IPS DF 6.9 (cell line): ENCODE measurements around the gene MYOM1.

Experiments
- DNase-seq: peaks from one replicate; pipeline ENCODE4 v3.0.0-alpha.2; 2013; ENCODE audit warnings: low read depth, low spot score
- H3K27ac ChIP-seq: one replicate; pipeline ENCODE4 v1.5.1; 2013; ENCODE audit warnings: low read length, control low read depth
- H3K27me3 ChIP-seq: 2 replicates; pipeline ENCODE4 v1.6.1; 2013; ENCODE audit warnings: mild to moderate bottlenecking, low read length; ENCODE audit not compliant: control insufficient read depth, insufficient read depth
- H3K36me3 ChIP-seq: 2 replicates; pipeline ENCODE4 v1.6.1; 2013; ENCODE audit warnings: low read length; ENCODE audit not compliant: control insufficient read depth, insufficient read depth
- H3K4me1 ChIP-seq: 2 replicates; pipeline ENCODE4 v1.6.1; 2013; ENCODE audit warnings: low read length; ENCODE audit not compliant: control insufficient read depth, insufficient read depth
- H3K4me3 ChIP-seq: 2 replicates; pipeline ENCODE4 v1.5.1; 2013; ENCODE audit warnings: mild to moderate bottlenecking, low read length
- H3K9me3 ChIP-seq: 2 replicates; pipeline ENCODE4 v1.6.1; 2013; ENCODE audit warnings: low read length, inconsistent platforms; ENCODE audit not compliant: control insufficient read depth, insufficient read depth
- WGBS: extraction: QIAGEN DNeasy Blood & Tissue Kit; methylation state at CpG from one replicate; pipeline ENCODE4 v1.1.7; 2013; ENCODE audit warnings: mixed read lengths, missing lambda C conversion rate; ENCODE audit not compliant: insufficient read length, insufficient coverage; 5-methylcytosine and 5-hydroxymethylcytosine counted together

Gene MYOM1

DNA sequence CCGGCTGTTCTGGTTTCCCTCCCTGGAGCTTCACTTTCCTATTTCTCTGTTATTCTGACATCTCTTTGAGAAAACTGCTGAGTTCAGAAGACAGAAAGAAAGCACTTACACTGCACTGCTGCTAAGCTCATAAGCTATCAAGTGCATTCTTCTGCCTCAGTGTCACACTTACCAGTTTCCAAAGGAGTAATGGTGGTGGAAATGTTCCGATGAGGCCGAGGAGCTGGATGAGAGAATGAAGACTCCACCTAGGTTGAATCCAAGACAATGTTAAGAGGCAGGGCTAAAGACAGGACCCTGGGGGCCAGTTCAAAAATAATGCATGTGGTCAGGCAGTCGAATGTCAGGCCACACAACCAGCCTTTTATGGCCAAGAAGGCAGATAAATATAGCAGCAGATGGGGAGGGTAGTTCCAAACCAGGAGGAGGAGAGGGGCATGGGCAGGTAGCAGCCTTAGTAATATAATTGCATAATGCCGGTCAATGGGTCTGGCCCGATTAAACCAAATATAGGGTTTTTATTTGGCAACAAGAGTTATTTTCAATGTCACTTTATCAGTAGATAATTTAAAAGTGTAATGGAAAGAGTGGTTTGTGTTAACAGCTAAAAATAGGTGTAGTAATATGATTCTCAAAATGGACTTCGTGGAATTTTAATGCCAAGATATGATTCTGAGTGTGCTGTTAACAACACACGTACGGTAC lies at the start of gene MYOM1:
MYOM1 (minus strand) TSS at position 338 of the 705 bp plus-strand sequence. CDS start 4,745 bp downstream, outside the sequence.
- 100% methylated on average over 1 of the region's 9 CpGs for WGBS
- no peaks in the 10 kb centered on the region for H3K36me3 ChIP-seq
- H3K27ac ChIP-seq, result no peak within 1 kb of the TSS
- H3K27me3 ChIP-seq, result no peaks in the 10 kb centered on the region
- H3K4me3 ChIP-seq, result no peak within 1 kb of the TSS
- no peak for DNase-seq
- H3K9me3 ChIP-seq, result no peaks in the 10 kb centered on the region
- H3K4me1 ChIP-seq, result no peaks in the 10 kb centered on the region

DNA sequence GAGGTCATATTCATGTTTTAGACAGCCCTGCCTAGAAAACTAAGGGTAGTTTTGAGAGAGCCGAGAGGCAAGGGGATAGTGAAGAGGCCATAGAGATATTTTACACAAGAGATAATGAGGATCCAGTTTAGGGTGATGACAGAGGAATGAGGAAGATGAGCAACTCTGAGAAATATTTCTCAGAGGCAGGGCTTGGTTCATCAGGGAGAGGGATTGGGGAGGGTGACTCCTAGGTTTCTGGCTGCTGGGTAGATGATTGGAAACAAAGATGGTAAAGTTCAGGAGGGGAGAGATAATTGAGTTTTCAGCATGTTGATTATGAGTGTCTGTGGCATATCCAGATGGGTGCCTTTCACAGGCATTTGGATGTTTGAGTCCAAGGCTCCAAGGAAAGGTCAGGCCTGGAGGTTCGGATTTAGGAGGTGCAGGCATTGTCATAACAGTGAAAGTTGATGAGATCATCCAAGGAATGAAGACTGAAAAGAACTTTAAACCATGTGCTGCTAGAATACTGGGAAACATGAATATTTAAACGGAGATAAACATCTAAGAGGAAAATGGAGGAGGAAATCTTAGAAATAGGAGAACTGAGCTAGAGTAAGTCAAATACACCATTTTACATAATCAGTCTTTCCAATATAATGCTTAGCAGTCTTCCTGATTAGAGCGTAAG lies 49.6 kb upstream of the MYOM1 start:
- no CpG with 5 or more reads among the region's 4 CpGs for WGBS
- no peak for DNase-seq
- H3K4me1 ChIP-seq, result no peaks in the 10 kb centered on the region
- H3K36me3 ChIP-seq, result 0 out of 2 replicates have a peak, but pooled peaks cover 2% of the 10 kb centered on the region
- H3K9me3 ChIP-seq, result no peaks in the 10 kb centered on the region
- no peak overlapping the region for H3K27ac ChIP-seq
- no peaks in the 10 kb centered on the region for H3K27me3 ChIP-seq
- no peak overlapping the region for H3K4me3 ChIP-seq

GRCh38 chr18:3268306-3268705 lies 48.5 kb upstream of the MYOM1 start:
- Histone ChIP-seq H3K9me3 (no peaks in the 10 kb centered on the region), H3K4me3 (no peak overlapping the region), H3K27ac (no peak overlapping the region), H3K27me3 (no peaks in the 10 kb centered on the region), H3K36me3 (no peaks in the 10 kb centered on the region), H3K4me1 (no peaks in the 10 kb centered on the region)
- no peak for DNase-seq

DNA sequence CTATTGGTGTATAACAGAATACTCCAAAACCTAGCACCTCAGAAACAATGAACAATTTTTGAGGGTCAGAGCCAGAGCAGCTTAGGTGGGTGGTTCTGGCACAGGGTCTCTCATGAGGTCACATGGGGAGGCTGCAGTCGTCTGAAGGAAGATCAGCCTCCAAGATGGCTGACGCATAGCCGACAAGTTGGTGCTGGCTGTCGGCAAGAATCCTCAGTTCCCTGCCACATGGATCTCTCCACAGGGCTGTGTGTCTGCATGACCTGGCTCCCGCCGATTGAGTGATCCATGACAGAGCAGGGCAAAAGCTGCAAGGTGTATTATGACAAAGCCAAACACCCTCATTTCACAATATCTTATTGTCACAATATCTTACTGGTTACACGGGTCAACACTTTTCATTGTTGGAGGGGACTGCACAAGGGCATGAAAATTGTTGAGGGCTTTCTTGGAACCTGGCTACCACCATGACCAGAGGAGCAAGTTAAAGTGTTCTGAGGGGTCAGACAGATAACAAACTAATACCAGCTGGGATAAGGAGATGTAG lies 46.4 kb upstream of the MYOM1 start:
- no peak for DNase-seq
- Histone ChIP-seq H3K36me3 (no peaks in the 10 kb centered on the region), H3K4me3 (no peak overlapping the region), H3K27me3 (no peaks in the 10 kb centered on the region), H3K27ac (no peak overlapping the region), H3K9me3 (no peaks in the 10 kb centered on the region), H3K4me1 (no peaks in the 10 kb centered on the region)
- no CpG with 5 or more reads among the region's 7 CpGs for WGBS

- no CpG with 5 or more reads among the region's 3 CpGs for WGBS
- H3K4me1 ChIP-seq, result no peaks in the 10 kb centered on the region
- no peaks in the 10 kb centered on the region for H3K36me3 ChIP-seq
- H3K9me3 ChIP-seq, result no peaks in the 10 kb centered on the region
- no peak for DNase-seq
- no peaks in the 10 kb centered on the region for H3K27me3 ChIP-seq
- H3K4me3 ChIP-seq, result no peak overlapping the region
- H3K27ac ChIP-seq, result no peak overlapping the region
These were observed 45.8 kb upstream of the MYOM1 start for GRCh38 chr18:3265564-3266033.

- no CpG with 5 or more reads among the region's 2 CpGs for WGBS
- DNase-seq, result no peak
- Histone ChIP-seq H3K4me3 (no peak overlapping the region), H3K27ac (no peak overlapping the region), H3K27me3 (no peaks in the 10 kb centered on the region), H3K9me3 (no peaks in the 10 kb centered on the region), H3K4me1 (no peaks in the 10 kb centered on the region), H3K36me3 (no peaks in the 10 kb centered on the region)
These were observed 44.6 kb upstream of the MYOM1 start for GRCh38 chr18:3264362-3264761.

DNA sequence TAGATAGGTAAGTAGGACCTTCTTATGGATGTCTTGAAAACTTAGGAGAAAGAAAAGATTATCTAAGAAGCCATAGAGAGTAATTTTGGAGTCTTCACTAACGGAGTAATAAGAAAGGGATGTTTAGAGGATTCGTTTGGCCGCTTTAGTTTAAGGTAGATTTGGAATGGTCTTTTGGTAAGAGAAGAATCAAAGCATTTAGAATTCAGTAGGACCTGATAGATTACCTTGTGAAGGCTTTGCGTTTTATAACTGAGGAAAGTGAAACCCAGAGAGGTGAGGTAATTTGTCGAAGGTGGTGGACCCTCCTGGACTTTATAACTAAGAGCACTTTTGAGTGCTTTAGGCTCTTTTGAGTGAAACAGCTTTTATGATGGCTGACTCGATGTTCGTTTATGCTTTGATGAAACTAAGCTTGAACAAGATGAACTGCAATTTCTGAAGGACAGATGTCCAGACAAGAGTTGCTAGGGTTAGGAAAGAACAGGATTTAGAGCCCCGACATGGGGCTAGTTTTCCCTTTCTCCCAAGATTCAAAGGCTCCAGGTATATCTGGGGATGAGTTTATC lies 43.4 kb upstream of the MYOM1 start:
- no CpG with 5 or more reads among the region's 8 CpGs for WGBS
- Histone ChIP-seq H3K27me3 (no peaks in the 10 kb centered on the region), H3K27ac (no peak overlapping the region), H3K4me1 (no peaks in the 10 kb centered on the region), H3K9me3 (no peaks in the 10 kb centered on the region), H3K4me3 (peak overlapping the region; percentile 95; the same call in 1 of the 2 replicates), H3K36me3 (no peaks in the 10 kb centered on the region; the same call in 1 of the 2 replicates)
- no peak for DNase-seq

- no CpG with 5 or more reads among the region's 69 CpGs for WGBS
- H3K4me3 ChIP-seq, result peak overlapping the region; percentile 95
- H3K36me3 ChIP-seq, result peaks cover 3% of the 10 kb centered on the region; the same call in 1 of the 2 replicates
- no peak overlapping the region for H3K27ac ChIP-seq
- H3K27me3 ChIP-seq, result no peaks in the 10 kb centered on the region
- no peaks in the 10 kb centered on the region for H3K4me1 ChIP-seq
- no peaks in the 10 kb centered on the region for H3K9me3 ChIP-seq
- DNase-seq, result no peak
These were observed 42.7 kb upstream of the MYOM1 start for GRCh38 chr18:3262234-3263131.

- Histone ChIP-seq H3K36me3 (peaks cover 8% of the 10 kb centered on the region; the same call in 1 of the 2 replicates), H3K27ac (no peak within 1 kb of the TSS), H3K27me3 (no peaks in the 10 kb centered on the region), H3K4me1 (no peaks in the 10 kb centered on the region), H3K9me3 (no peaks in the 10 kb centered on the region), H3K4me3 (peak within 1 kb of the TSS; percentile 95)
- DNase-seq, result no peak
- no CpG with 5 or more reads among the region's 84 CpGs for WGBS
These were observed 41.8 kb upstream of the MYOM1 start, which contains the start of gene MYL12B for GRCh38 chr18:3261373-3262233. TSS of gene MYL12B (plus strand) at chr18:3262133. CDS start at chr18:3272899, 10,766 bp downstream.
